Measurements from ENCODE around the gene ACER1. TPM values are rescaled to one million over a fixed set of nuclear protein-coding genes. Genes with fewer than 3 reads are reported as not detected.
A peak's percentile ranks its signal among the peaks of the same experiment; 100 is the strongest.
"Not testable (repeated sequence)": the region's sequence is repeated elsewhere in the genome, so short reads cannot be mapped to it uniquely, and the experiment has no call there.

ACER1 gene, protein sequence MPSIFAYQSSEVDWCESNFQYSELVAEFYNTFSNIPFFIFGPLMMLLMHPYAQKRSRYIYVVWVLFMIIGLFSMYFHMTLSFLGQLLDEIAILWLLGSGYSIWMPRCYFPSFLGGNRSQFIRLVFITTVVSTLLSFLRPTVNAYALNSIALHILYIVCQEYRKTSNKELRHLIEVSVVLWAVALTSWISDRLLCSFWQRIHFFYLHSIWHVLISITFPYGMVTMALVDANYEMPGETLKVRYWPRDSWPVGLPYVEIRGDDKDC
- 1.8 TPM for total RNA-seq

DNA sequence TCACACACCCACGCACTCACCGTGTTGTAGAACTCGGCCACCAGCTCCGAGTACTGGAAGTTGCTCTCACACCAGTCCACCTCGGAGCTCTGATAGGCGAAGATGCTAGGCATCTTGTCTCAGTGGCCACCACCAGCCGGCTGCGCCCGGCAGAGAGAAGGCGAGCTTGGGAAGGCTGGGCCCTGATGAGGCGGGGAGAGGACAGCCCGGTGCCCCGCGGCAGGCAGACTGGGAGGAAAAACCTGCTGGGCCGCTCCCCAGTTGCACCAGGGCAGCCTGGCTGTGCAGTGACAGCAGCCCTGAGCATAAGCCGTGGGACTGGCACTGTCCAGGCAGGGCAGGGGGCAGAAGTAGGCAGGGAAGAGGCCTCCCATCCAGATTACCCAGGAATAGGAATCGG is at the start of gene ACER1:
Gene ACER1 (minus strand): TSS at position 174 of the 400 bp plus-strand sequence. CDS start 61 bp downstream, at position 113.
- peak; percentile 95 for ATAC-seq

DNA sequence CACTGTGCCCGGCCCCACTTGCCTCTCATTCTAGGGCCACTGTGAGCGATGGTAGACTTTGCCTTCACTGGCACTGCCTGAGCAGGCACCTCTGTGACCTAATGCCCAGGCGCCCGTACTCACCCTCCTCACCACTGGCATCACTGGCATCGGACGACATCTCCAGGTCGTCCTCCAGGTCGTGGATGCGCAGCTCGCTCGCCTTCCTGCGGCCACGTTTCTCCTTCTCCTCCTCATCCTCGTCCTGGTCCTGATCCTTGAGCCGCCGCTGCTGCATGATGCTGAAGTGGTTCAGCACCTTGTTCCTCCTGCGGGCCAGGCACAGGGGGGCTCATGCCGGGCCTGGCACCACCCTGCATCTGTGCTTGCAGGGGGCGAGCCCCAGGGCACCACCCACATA is 49.8 kb upstream of the ACER1 start:
- no peak for ATAC-seq

DNA sequence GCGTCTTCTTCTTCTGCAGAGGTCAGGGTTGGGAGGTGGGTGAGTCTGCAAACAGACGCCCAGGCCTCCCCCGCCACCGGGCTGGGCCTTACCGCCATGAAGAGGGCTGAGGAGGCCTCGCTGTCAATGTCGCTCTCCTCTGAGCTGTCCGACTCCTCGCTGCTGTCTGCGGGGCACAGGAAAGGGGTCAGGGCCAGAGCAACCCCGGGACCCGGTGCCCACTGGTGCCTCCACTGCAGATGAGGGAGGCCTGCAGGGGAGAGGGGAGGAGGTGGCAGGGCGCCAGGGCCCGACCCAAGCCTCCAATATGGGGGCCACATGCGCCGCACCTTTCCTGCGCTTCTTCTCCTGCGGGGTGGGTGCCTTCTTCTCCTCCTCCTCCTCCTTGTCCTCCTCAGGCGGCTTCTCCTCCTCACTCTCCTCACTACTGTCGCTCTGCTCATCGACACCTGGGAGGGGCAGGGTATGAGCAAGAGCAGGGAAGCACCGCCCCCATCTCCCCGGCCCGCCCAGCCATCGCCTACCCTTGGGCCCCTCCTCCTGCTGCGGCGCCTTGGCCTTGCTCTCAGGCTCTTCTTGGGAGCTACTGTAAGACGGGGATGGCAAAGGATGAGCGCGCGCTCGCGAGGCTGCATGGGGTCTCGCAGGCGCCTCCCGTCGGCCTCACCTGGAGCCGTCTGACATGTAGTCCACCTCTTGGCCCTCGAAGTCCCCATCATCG is 47.8 kb upstream of the ACER1 start:
- peak; percentile 15 for ATAC-seq

DNA sequence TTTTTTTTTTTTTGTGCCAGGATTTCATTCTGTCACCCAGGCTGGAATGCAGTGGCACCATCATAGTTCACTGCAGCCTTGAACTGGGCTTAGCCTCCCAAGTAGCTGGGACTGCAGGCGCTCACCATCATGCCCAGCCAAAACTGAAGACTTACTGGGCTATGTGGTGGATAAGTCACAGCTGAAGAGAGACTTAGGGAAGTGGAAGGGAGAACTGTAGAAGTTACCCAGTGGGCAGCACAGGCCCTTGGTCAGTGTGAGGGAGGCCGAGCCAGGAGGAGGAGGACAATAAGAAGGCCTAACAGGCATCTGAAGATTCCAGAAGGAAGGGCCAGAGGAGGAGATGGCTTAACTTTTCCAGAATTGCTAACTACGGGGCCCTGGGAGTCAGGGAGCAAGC is 46.3 kb upstream of the ACER1 start:
- ATAC-seq = no peak

DNA sequence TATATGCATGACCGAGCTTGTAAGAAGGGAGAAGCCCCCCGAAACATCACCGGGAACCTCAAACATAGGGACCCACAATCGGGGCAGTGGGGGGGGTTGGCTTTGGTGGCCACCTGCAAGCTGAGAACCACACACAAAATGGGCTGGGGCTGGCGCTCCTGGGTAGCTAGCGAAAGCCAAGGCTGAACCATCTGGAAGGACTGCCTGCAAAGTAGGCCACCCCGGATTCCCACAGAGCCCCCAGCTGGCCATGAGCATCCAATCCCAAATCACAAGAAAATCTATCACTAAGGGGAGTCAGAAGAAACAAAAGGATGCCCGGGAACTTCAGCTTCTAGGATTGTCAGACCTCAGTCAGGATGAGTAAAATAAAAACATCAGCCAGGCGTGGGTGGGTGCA is 45.1 kb upstream of the ACER1 start:
- no peak for ATAC-seq

DNA sequence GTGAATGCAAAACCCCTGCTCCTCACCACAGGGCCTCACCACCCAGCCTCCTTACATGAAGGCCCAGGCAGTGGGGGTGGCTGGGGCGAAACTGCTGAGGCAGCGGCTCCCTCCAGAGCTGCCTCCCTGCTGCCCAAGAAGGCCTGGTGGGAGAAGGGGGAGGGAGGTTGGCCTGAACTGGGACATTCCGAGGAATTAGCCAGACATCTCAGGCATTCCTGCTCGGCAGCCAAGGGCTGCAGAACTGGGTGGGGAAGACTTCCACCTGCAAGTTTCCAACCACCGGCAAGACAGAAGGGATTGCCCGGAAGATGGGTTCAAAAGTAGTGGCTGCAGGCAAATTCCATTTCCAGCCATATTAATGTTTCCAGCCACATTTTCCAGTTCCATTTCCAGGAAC is 44.6 kb upstream of the ACER1 start:
- no peak for ATAC-seq

DNA sequence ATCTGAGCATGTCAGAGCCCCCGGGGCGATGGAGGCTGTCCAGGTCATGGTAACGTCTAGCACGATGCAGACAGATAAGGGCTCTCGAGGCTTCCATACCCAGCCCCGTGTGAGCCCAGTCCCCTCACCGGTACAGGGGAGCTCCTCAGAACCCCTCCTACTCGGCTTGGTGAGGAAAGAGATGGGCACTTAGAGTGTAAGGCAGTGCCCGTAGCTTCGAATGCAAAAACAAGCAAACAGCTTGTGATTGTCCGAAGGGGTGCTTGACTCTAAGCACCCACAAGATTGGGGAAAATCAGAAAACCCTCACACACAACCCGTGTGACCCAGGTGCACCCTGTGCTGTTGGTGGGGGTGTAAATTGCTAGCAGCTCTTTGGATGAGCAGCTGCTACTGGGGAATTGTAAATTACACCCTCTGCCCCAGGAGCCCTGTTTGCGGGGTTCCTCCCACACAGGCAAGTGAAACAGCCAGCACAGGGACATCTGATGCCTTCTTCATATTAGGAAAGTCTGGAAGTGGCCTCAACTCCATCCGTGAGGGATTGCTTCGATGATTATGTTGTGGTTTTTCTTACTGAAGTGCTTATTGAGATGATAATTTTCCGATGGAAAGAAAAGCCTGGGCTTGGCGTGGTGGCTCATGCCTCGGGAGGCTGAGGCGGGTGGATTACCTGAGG is 43.2 kb upstream of the ACER1 start:
- ATAC-seq = no peak

DNA sequence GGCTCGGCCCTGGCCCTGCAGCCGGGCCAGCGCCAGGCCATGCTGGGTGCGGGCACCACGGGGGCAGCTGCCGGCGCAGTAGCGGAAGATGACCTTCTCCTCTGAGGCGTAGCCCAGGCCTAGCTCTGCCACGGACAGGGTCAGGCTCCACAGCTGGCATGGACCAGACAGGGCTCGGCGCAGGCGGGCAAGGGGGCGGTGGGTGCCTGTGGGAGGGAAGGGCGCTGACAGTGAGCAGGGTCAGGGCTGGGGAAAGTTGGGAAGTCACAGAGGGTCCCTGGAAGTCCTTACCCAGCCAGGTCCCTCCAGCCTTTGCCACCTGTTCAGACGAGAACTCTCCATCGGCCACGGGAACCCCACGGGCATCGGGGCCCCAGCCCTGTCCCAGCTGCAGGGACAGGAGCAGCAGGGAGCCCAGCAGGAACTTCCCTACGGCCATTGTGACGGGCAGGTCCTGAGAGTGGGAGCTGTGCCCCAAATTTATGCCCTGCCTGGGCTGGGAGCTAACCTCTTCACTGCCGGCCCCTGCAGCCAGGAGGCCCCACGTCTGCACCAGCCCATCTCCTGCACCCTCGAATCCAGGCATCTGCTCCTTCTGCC is 42.1 kb upstream of the ACER1 start, which contains the start of gene PSPN:
Gene PSPN (minus strand): TSS at position 523 of the 600 bp plus-strand sequence. CDS start 84 bp downstream, at position 439.
- ATAC-seq = no peak

DNA sequence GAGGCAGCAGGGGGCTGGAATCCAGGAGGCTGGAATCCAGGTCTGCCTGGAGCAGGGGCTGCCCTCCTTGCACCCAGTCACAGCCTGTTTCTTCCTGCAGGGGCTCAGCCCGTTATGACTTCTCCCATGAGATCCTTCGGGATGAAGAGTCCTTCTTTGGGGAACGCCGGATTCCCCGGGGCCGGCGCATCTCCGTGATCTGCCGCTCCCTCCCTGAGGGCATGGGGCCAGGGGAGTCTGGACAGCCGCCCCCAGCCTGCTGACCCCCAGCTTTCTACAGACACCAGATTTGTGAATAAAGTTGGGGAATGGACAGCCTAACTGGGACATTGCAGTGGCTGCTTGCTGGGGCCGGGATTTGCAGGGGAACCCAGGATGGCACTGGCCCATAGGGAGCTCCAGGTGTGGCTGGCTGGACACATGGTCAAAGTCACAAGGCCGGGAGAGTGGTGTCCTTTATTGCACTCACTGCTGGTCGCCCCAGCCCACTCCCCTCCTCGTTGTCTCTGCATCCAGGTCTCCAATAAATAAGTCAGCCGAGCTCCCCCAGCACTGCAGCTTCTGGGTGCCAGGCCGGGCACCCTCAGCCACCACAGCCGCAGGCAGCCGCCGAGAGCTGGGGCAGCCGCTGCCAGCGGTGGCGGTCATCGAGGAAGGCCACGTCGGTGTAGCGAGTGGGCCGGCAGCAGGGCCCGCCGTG is 41.4 kb upstream of the ACER1 start:
- no peak for ATAC-seq

DNA sequence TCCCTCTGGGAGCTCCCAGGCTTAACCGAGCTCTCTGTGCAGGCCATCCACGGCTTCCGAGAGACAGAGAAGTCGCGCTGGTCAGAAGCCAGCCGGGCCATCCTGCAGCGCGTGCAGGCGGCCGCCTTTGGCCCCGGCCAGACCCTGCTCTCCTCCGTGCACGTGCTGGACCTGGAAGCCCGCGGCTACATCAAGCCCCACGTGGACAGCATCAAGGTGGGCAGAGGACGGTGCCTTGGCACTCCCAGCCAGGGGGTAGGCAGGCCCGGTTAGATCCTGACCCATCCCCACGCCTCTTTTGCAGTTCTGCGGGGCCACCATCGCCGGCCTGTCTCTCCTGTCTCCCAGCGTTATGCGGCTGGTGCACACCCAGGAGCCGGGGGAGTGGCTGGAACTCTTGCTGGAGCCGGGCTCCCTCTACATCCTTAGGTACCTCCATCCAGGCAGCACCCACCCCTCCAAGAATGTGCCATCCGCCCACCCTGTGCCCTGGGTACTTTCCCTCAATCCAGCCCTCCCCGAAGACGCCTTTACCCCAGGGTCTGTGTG is 40.8 kb upstream of the ACER1 start:
- no peak for ATAC-seq

DNA sequence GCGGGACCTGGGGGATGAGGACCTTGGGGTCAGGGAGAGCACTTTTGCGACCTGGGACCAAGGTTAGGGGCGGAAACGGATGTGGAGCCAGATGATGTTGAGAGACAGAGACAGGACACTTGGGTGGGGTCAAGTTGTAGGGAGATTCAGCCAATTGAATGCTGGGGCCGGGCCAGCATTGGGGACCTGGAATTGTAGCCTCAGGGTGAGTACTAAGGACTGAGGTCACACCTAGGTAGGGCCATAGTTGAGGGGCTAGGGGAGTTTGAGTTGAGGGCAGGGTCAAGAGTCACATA is 40.3 kb upstream of the ACER1 start:
- ATAC-seq = no peak

DNA sequence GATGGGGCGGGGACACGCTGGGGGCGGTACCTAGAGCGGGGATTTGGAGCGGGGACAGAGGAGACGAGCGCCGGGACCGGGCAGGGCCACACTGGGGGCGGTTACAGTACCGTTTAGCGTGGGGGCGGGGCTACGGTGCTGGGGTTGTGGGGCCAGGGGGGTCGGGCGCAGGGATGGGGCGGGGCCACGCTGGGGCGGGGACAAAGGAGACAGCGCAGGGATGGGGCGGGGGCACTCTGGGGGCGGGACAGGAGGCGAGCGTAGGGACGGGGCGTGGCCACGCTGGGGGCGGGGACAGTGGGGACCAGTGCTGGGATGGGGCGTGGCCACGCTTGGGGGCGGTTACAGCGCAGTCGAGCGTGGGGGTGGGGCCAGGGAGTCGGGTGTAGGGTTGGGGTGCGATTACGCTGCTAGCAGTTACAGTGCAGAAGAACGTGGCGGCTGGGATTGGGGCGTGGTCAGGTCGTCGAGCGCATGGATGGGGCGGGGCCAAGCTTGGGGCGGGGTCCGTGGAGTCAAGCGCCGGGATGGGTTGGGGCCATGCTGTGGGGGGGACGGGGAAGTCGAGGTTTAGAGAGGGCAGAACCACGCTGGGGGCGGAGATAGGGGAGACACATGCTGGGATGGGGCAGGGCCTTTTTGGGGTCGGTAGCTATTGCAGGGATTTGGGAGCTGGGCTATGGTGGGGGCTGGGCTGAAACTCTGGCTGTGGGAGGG is 39.8 kb upstream of the ACER1 start:
- peak; percentile 91 for ATAC-seq

DNA sequence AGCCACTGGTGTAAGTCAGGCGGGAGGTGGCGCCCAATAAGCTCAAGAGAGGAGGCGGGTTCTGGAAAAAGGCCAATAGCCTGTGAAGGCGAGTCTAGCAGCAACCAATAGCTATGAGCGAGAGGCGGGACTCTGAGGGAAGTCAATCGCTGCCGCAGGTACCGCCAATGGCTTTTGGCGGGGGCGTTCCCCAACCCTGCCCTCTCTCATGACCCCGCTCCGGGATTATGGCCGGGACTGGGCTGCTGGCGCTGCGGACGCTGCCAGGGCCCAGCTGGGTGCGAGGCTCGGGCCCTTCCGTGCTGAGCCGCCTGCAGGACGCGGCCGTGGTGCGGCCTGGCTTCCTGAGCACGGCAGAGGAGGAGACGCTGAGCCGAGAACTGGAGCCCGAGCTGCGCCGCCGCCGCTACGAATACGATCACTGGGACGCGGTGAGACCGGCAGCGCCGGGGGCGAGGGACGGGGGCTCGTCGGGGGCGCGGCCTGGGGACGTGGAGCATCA is 39.2 kb upstream of the ACER1 start, which contains the start of gene ALKBH7:
Gene ALKBH7 (plus strand): TSS at position 201 of the 502 bp plus-strand sequence. CDS start 27 bp downstream, at position 228.
- ATAC-seq = peak; percentile 83

DNA sequence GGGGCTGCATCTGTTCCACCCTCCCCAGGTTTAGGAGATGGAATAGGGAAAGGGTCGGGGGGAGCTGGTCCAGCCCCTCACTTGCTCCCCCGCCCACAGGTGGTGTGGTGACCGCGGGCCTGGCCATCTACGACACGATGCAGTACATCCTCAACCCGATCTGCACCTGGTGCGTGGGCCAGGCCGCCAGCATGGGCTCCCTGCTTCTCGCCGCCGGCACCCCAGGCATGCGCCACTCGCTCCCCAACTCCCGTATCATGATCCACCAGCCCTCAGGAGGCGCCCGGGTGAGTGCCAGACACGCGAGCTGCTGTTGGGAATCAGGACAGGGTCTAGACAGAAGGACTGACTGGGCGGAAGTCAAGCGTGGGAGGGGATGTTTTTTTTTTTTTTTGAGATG is 30.9 kb upstream of the ACER1 start:
- no peak for ATAC-seq

DNA sequence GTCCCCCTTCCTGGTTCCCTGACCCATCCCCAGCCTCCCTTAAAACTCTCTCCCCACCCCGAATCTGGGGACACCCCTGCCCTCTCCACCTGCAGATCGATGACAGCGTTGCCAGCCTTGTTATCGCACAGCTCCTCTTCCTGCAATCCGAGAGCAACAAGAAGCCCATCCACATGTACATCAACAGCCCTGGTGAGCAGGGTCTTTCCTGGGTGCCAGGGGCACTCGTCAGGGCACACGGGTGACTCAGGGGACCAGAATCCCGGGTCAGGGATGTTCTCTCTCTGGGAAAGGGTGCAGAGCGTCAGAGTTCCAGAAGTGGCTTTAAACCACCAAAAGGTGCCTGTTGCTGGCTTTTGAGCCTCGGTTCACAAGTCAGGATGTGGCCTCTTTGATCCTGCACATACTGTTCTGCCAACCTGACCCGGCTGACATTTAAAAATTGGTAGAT is 29.0 kb upstream of the ACER1 start:
- ATAC-seq = peak; percentile 2

DNA sequence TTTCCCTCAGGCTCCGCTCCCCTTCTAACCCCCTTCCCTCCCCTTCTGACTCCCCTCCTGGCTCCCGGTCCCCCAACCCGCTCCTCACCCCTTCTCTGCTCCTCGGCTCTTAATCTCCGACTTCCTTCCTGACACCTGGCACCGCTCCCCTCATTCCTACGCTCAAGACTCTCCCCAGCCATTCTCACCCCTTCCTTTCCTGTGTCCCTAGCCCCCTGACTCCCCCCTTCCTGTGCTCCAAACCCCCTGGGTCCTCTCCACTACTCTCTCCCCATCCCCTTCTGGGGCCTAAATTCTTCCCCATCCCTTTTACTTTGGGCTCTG is 28.6 kb upstream of the ACER1 start:
- peak; percentile 20 for ATAC-seq

DNA sequence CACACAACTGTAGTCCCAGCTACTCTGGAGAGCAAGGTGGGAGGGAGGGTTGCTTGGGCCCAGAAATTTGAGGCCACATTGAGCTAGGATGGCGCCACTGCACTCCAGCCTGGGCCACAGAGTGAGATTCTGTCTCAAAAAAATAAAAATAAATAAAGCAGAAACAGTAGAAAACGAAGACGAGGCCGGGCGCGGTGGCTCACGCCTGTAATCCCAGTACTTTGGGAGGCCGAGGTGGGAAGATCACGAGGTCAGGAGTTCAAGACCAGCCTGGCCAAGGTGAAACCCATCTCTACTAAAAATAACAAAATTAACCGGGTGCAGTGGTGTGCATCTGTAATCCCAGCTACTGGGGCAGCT is 27.4 kb upstream of the ACER1 start:
- not testable (repeated sequence) for ATAC-seq

DNA sequence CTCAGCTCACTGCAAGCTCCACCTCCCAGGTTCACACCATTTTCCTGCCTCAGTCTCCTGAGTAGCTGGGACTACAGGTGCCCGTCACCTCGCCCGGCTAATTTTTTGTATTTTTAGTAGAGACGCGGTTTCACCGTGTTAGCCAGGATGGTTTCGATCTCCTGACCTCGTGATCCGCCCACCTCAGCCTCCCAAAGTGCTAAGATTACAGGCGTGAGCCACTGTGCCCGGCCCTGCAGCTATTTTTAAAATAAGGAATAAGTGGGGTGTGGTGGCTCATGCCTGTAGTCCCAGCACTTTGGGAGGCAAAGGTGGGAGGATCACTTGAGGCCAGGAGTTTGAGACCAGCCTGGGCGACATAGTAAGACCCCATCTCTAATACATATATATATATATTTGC is 27.0 kb upstream of the ACER1 start:
- ATAC-seq = not testable (repeated sequence)

DNA sequence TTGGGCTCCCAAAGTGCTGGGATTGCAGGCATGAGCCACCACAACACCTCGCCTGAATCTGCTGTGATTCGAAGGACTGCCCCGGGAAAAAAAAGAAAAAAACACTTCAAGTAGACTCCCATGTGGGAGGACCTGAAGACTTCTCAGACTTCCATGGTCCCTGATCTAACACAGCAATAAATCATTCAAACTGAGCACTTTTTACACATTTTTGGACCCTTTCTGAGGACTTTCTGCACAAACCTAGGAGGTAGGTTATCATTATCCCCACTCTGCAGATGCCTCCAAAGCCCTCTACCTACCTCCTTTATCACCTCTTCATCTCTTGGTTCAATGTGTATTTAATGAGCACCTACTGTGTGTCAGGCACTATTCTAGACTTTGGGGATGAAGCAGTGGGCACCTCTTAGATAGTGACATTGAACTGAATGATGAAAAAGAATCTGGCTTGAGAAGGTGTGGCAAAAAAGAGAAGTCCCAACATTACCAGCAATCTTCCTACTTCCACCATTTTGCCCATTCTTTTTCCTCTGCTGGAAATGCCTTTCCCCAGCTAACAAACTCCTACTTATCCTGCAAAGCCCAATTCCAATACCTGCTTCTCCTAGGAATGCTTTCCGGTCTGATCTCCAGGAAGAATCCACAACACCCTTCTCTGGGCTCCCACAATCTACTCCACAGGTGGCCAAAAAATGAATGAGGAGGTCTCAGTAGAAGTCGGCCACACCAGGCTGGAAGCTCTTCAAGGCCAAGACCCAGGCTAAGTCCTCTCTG is 26.3 kb upstream of the ACER1 start:
- no peak for ATAC-seq

DNA sequence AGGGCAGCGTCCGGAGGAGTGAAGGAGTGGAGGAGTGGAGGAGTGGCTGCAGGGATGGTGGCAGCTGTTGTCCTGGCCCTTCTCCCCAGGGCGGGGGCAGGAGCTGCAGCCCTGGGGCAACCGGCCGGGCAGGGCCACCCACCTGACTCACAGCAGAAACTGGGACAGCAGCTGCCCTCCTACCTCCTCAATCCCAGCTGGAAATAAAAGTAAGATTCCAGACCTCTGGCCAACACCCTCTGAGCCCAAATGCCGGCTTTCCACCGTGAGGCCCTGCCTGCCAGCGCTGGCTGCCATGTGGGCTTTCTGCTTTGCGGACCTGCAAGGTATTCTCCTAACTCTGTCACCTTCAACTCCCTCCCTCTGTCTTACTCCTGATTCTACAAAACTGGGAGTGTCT is 24.6 kb upstream of the ACER1 start:
- ATAC-seq = peak; percentile 61

DNA sequence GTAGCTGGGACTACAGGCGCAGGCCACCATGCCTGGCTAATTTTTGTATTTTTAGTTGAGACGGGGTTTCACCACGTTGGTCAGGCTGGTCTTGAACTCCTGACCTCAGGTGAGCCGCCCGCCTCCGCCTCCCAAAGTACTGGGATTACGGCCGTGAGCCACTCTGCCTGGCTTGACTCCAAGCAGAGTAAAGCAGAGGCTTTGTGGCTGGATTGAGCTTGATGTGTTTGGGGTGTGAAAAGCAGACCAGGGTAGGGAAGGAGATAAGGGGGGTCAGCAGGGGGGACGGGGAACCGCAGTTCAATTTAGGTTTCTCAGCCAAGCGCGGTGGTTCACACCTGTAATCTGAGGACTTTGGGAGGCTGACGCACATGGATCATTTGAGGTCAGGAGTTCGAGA is 23.8 kb upstream of the ACER1 start:
- ATAC-seq = no peak
